WTC11 (cell line): Measurements from ENCODE around the gene BPIFA3. TPM values are rescaled to one million over a fixed set of nuclear protein-coding genes. Genes with fewer than 3 reads are reported as not detected.

ENCODE experiments used
- ATAC-seq: fragments of 200-7000 bp; cut with Tn5 transposase; 2 replicates; pipeline ENCODE4 v1.10.0; 2021; ENCODE audit warnings: mild to moderate bottlenecking, moderate library complexity
- CTCF ChIA-PET: fragments of 300-600 bp; sonication (Branson Sonifier 250); formaldehyde crosslinking; loops from one replicate; lab custom pipeline; 2021; ENCODE audit warnings: antibody characterized with exemption; lab: Charles Lee
- POLR2A ChIA-PET: fragments of 350-600 bp; sonication (Branson Sonifier 250); formaldehyde crosslinking; loops from one replicate; lab custom pipeline; 2021; ENCODE audit warnings: antibody characterized with exemption; lab: Charles Lee
- DNase-seq: peaks from one replicate; pipeline ENCODE4 v3.0.0; 2021; ENCODE audit warnings: low spot score
- H3K27ac Mint-ChIP-seq: 2 replicates; pipeline ENCODE4 v1.8.0; 2021; ENCODE audit warnings: mixed read lengths
- H3K27me3 Mint-ChIP-seq: 2 replicates; pipeline ENCODE4 v1.8.0; 2021; ENCODE audit warnings: low read depth, mild to moderate bottlenecking, moderate library complexity, mixed read lengths
- H3K36me3 Mint-ChIP-seq: 2 replicates; pipeline ENCODE4 v1.8.0; 2021; ENCODE audit warnings: mixed read lengths
- H3K4me1 Mint-ChIP-seq: 2 replicates; pipeline ENCODE4 v1.8.0; 2022; ENCODE audit warnings: mixed read lengths
- H3K4me3 Mint-ChIP-seq: 2 replicates; pipeline ENCODE4 v1.8.0; 2021; ENCODE audit warnings: mild to moderate bottlenecking, moderate library complexity, mixed read lengths
- H3K9me3 Mint-ChIP-seq: 2 replicates; pipeline ENCODE4 v1.8.0; 2021; ENCODE audit warnings: mixed read lengths
- CREM ChIP-seq: sonication (generic); formaldehyde crosslinking; IDR thresholded peaks from 2 replicates; pipeline ENCODE4 v1.8.1; 2022; ENCODE audit warnings: mild to moderate bottlenecking, missing genetic modification reagents, moderate library complexity
- GABPB1 ChIP-seq: sonication (generic); formaldehyde crosslinking; IDR thresholded peaks from 2 replicates; pipeline ENCODE4 v1.8.1; 2023; ENCODE audit warnings: mild to moderate bottlenecking, missing genetic modification reagents
- PRDM15 ChIP-seq: sonication (generic); formaldehyde crosslinking; IDR thresholded peaks from 2 replicates; pipeline ENCODE4 v1.8.0; 2022; ENCODE audit warnings: missing genetic modification reagents
- total RNA-seq: library from RNA; stranded (reverse); gene quantifications from 3 replicates; pipeline ENCODE4 v1.2.3, GENCODE V29; 2021

Gene BPIFA3
- total RNA-seq, 1 experiment from 2014 or later, result not detected

GRCh38 chr20:33276303-33277113, 59.4 kb downstream of the BPIFA3 start:
- Mint-ChIP-seq H3K4me3 (no peak overlapping the region), H3K4me1 (peaks cover 17% of the 10 kb centered on the region), H3K9me3 (no peaks in the 10 kb centered on the region), H3K36me3 (no peaks in the 10 kb centered on the region), H3K27ac (peak overlapping the region; percentile 19; the same call in 1 of the 2 replicates), H3K27me3 (no peaks in the 10 kb centered on the region)
- DNase-seq, result no peak
- ChIA-PET POLR2A (no interaction called here), CTCF (interaction anchor here (1.8 to 2.3 kb wide), 2 partner anchors 14 to 15 kb away, joined by 8 to 10 read pairs; no protein-coding TSS in a partner anchor)
- ATAC-seq, result peak; percentile 42; the same call in 1 of the 2 replicates
- TF ChIP-seq CREM (CRISPR knock-in tag) (no peak), PRDM15 (CRISPR knock-in tag) (no peak), GABPB1 (CRISPR knock-in tag) (peak; percentile 30; the same call in 1 of the 2 replicates)

Other genes with a start within 250 kb of the BPIFA3 start
- gene SUN5, start 212.9 kb upstream of the BPIFA3 start, total RNA-seq, result not detected in 3 replicates
- 0.09 TPM in 3 replicates for gene BPIFB2, start 209.6 kb upstream of the BPIFA3 start, total RNA-seq
- gene BPIFB6, start 185.7 kb upstream of the BPIFA3 start, total RNA-seq, result not detected in 3 replicates
- gene BPIFB3, start 163.4 kb upstream of the BPIFA3 start, total RNA-seq, result not detected in 3 replicates
- gene BPIFB4, start 137.7 kb upstream of the BPIFA3 start, total RNA-seq, result not detected in 3 replicates
- gene BPIFA2, start 49.2 kb upstream of the BPIFA3 start, total RNA-seq, result not detected in 3 replicates
- gene BPIFA1, start 18.6 kb downstream of the BPIFA3 start, total RNA-seq, result not detected in 3 replicates
- 0.09 to 0.11 TPM in 2 of 3 replicates, not detected in the other for gene BPIFB1, start 65.9 kb downstream of the BPIFA3 start, total RNA-seq
- gene CDK5RAP1, start 184.2 kb downstream of the BPIFA3 start, total RNA-seq, result 47.6 to 56.3 TPM (median 52.8 TPM) in 3 replicates
- gene SNTA1, start 226.4 kb downstream of the BPIFA3 start, total RNA-seq, result 5.3 to 6.3 TPM (median 6.2 TPM) in 3 replicates